GM12878 (cell line): ENCODE results near the gene RAD9A. TPM values are rescaled to one million over a fixed set of nuclear protein-coding genes. Genes with fewer than 3 reads are reported as not detected.
A peak's percentile ranks its signal among the peaks of the same experiment; 100 is the strongest.

Source experiments
- CBFB ChIP-seq: IDR thresholded peaks from 2 replicates; pipeline ENCODE4 v1.6.1; 2016; ENCODE audit warnings: antibody characterized with exemption, low read depth
- ELK1 ChIP-seq: IDR thresholded peaks from 2 replicates; pipeline ENCODE4 v1.6.1; 2012; ENCODE audit warnings: low read depth, low read length, improper control_type of control experiment
- HDAC2 ChIP-seq: fragments of 200-600 bp; sonication (generic); IDR thresholded peaks from 2 replicates; pipeline ENCODE4 v1.6.1; 2017
- HSF1 ChIP-seq: fragments of 150-350 bp; IDR thresholded peaks from 2 replicates; pipeline ENCODE4 v1.6.1; 2014; ENCODE audit warnings: mild to moderate bottlenecking, low read depth, low read length
- IKZF2 ChIP-seq, 2 experiments: fragments of 450-650 bp; IDR thresholded peaks; 2 replicates each; pipeline ENCODE4 v1.6.1; 2017; ENCODE audit warnings: mild to moderate bottlenecking in 2 of 2, moderate library complexity in 2 of 2
- KDM1A ChIP-seq: fragments of 200-600 bp; sonication (generic); IDR thresholded peaks from 2 replicates; pipeline ENCODE4 v1.6.1; 2016; ENCODE audit warnings: borderline replicate concordance
- MTA3 ChIP-seq: IDR thresholded peaks from 2 replicates; pipeline ENCODE4 v1.6.1; 2012; ENCODE audit warnings: low read length, inconsistent platforms, borderline replicate concordance
- MXI1 ChIP-seq: fragments of 150-350 bp; IDR thresholded peaks from 2 replicates; pipeline ENCODE4 v1.6.1; 2011; ENCODE audit warnings: low read depth, mild to moderate bottlenecking, inconsistent platforms, low read length, improper control_type of control experiment
- MYB ChIP-seq: fragments of 150-350 bp; IDR thresholded peaks from 2 replicates; pipeline ENCODE4 v1.6.1; 2014; ENCODE audit warnings: mild to moderate bottlenecking, low read depth, low read length, borderline replicate concordance
- NR2C2 ChIP-seq: IDR thresholded peaks from 2 replicates; pipeline ENCODE4 v1.6.1; 2011; ENCODE audit warnings: borderline replicate concordance, low read depth; ENCODE audit not compliant: control insufficient read depth, insufficient read length
- POLR2AphosphoS2 ChIP-seq: IDR thresholded peaks from 2 replicates; pipeline ENCODE4 v1.6.1; 2011; ENCODE audit warnings: low read depth, mild to moderate bottlenecking, low read length, improper control_type of control experiment, moderate library complexity
- POLR2AphosphoS5 ChIP-seq: IDR thresholded peaks from 2 replicates; pipeline ENCODE4 v1.6.1; 2011; ENCODE audit warnings: mild to moderate bottlenecking, low read length, inconsistent platforms
- POU2F2 ChIP-seq: IDR thresholded peaks from 3 replicates; pipeline ENCODE4 v1.6.1; 2011; ENCODE audit warnings: low read depth, mild to moderate bottlenecking, low read length, borderline replicate concordance
- RCOR1 ChIP-seq: conservative IDR thresholded peaks from 2 replicates; pipeline ENCODE4 v1.6.1; 2012; ENCODE audit warnings: low read depth, low read length, improper control_type of control experiment
- RUNX3 ChIP-seq: IDR thresholded peaks from 2 replicates; pipeline ENCODE4 v1.6.1; 2012; ENCODE audit warnings: low read length, inconsistent platforms
- SIX5 ChIP-seq: IDR thresholded peaks from 2 replicates; pipeline ENCODE4 v1.6.1; 2011; ENCODE audit warnings: mild to moderate bottlenecking, low read depth, low read length, moderate library complexity; ENCODE audit not compliant: severe bottlenecking
- SKIL ChIP-seq: fragments of 450-650 bp; IDR thresholded peaks from 2 replicates; pipeline ENCODE4 v1.6.1; 2017; ENCODE audit warnings: mild to moderate bottlenecking, low read depth, inconsistent platforms; ENCODE audit not compliant: poor library complexity, severe bottlenecking
- SPI1 ChIP-seq: IDR thresholded peaks from 2 replicates; pipeline ENCODE4 v1.6.1; 2011; ENCODE audit warnings: low read depth, mild to moderate bottlenecking, low read length, moderate library complexity, borderline replicate concordance; ENCODE audit not compliant: insufficient read depth
- STAT1 ChIP-seq: fragments of 450-650 bp; conservative IDR thresholded peaks from 2 replicates; pipeline ENCODE4 v1.6.1; 2014; ENCODE audit warnings: antibody characterized with exemption, mild to moderate bottlenecking
- TARDBP ChIP-seq: IDR thresholded peaks from 2 replicates; pipeline ENCODE4 v1.6.1; 2016; ENCODE audit warnings: borderline replicate concordance
- TCF12 ChIP-seq: IDR thresholded peaks from 2 replicates; pipeline ENCODE4 v1.6.1; 2011; ENCODE audit warnings: low read depth, mild to moderate bottlenecking, low read length
- ZNF687 ChIP-seq: fragments of 450-650 bp; IDR thresholded peaks from 2 replicates; pipeline ENCODE4 v1.6.1; 2017; ENCODE audit warnings: mild to moderate bottlenecking, moderate library complexity
- polyA plus RNA-seq, 11 experiments: library from polyadenylated mRNA; depleted of rRNA in 4 of 11; unstranded in 6 of 11; stranded (reverse) in 5 of 11; fragments of >200 nt; fragmentation: Nextera tagmentation in 4 of 11; fragmentation: Illumina TruSeq in 1 of 11; extraction: Ambion mirVana in 4 of 11; extraction: Trizol in 1 of 11; gene quantifications; 1 replicate in 1 of 11; 2 replicates in 10 of 11; pipeline versions ENCODE4 v1.2.1 to v1.2.3, GENCODE V29; 2011 to 2016; ENCODE audit warnings: inconsistent platforms in 2 of 11, missing spikeins in 2 of 11, low read depth in 1 of 11
- total RNA-seq, 4 experiments: library from RNA; depleted of rRNA in 3 of 4; stranded (reverse); fragments of >200 nt in 3 of 4; fragmentation: Illumina TruSeq in 1 of 4; extraction: Trizol in 1 of 4; gene quantifications; 2 replicates each; pipeline versions ENCODE4 v1.2.1 to v1.2.3, GENCODE V29; 2013 to 2021

Gene RAD9A
- total and polyA plus RNA-seq, 10 of the 15 experiments (the other 5 are each of a cell fraction or from before 2014, with no cell fraction given) = 1.1 to 36.2 (median 19.8) TPM

- TF ChIP-seq SKIL (no peak), HSF1 (no peak), NR2C2 (no peak), MTA3 (no peak), MYB (no peak), ZNF687 (peak; percentile 58; the same call in 1 of the 2 replicates), IKZF2 (IDR thresholded peaks at IDR 0.05) (peak; percentile 15 to 31; a peak in 3 of 4 replicates), KDM1A (no peak), POU2F2 (peak; percentile 66; the same call in 1 of the 3 replicates), POLR2AphosphoS2 (peak; percentile 78), RCOR1 (no peak), STAT1 (no peak), SPI1 (peak; percentile 14; the same call in 1 of the 2 replicates), POLR2AphosphoS5 (peak; percentile 97), SIX5 (no peak), TCF12 (0 out of 2 replicates have a peak, but pooled peaks have one; percentile 66), TARDBP (0 out of 2 replicates have a peak, but pooled peaks have one; percentile 46), ELK1 (peak; percentile 14; the same call in 1 of the 2 replicates), HDAC2 (no peak), RUNX3 (no peak), MXI1 (0 out of 2 replicates have a peak, but pooled peaks have one; percentile 19), CBFB (peak; percentile 50)
These were observed 45.5 kb downstream of the RAD9A start, which contains the start of gene PTPRCAP (continued) for GRCh38 chr11:67437082-67437808.
